GM12891 (cell line): Measurements from ENCODE around the gene PILRA.

Experiments
- POLR2AphosphoS5 ChIP-seq: IDR thresholded peaks from 2 replicates; pipeline ENCODE4 v1.6.1; 2011; ENCODE audit warnings: low read depth, low read length, control low read depth
- TAF1 ChIP-seq: IDR thresholded peaks from 2 replicates; pipeline ENCODE4 v1.6.1; 2011; ENCODE audit warnings: low read depth, low read length, control low read depth

DNA sequence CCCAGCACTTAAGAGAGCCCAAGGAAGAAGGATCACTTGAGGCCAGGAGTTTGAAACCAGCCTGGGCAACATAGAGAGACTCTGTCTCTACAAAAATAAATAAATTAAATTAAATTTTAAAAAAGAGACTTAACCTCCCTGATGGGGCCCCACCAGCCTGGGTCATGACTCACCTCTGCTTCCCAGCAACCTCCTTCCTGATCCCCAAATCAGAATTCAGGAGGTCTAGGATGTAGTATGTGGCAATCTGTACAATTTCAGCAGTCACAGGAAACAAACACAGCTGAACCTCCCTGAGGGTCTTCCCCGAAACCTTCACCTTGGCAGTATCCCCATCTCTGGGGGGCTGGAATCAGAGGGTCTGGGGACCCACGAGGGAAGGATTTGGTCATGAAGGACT is 72.8 kb downstream of the PILRA start:
- TF ChIP-seq TAF1 (no peak), POLR2AphosphoS5 (no peak)
